HepG2 (cell line): ENCODE data around the gene UNC93A. TPM values are rescaled to one million over a fixed set of nuclear protein-coding genes. Genes with fewer than 3 reads are reported as not detected.
"Not testable (repeated sequence)": the region's sequence is repeated elsewhere in the genome, so short reads cannot be mapped to it uniquely, and the experiment has no call there.

ENCODE experiments used
- ATAC-seq: fragments of 200-7000 bp; cut with Tn5 transposase; 3 replicates; pipeline ENCODE4 v1.9.1; 2020; ENCODE audit warnings: mild to moderate bottlenecking, moderate library complexity
- BruUV-seq: library from RNA; stranded (reverse); fragments of 400-500 nt; replicated peaks from 2 replicates; lab custom pipeline; 2021; lab: Mats Ljungman, UMichigan
- CTCF ChIA-PET: fragments of 300-600 bp; formaldehyde crosslinking; extraction: SDS; loops from one replicate; lab custom pipeline; 2021; ENCODE audit warnings: low total read pairs, inconsistent platforms, low intra/inter-chr PET ratio; lab: Yijun Ruan, JAX
- POLR2A ChIA-PET: fragments of 350-600 bp; sonication (Branson Sonifier 250); formaldehyde crosslinking; loops from one replicate; lab custom pipeline; 2020; ENCODE audit warnings: antibody characterized with exemption, inconsistent platforms; lab: Yijun Ruan, JAX
- DNase-seq: peaks from one replicate; pipeline ENCODE4 v3.0.0-alpha.2; 2015; ENCODE audit warnings: low spot score
- FAIRE-seq: peaks from 3 replicates; lab custom pipeline; 2011; peaks lifted over from hg19 to GRCh38; lab: Jason Lieb, UNC
- H2AFZ ChIP-seq: one replicate; pipeline ENCODE4 v1.6.1; 2011; ENCODE audit warnings: low read length, inconsistent platforms
- H3K27ac ChIP-seq: fragments of 300-600 bp; 3 replicates; pipeline ENCODE4 v1.8.0; 2011; ENCODE audit warnings: mixed run types, mild to moderate bottlenecking, mixed read lengths, low read length, inconsistent platforms; ENCODE audit not compliant: insufficient read depth; ENCODE audit errors: extremely low read length
- H3K27me3 ChIP-seq, 2 experiments: fragments of 200-600 bp in 1 of 2; 2 replicates in 1 of 2; 3 replicates in 1 of 2; pipeline versions ENCODE4 v1.6.0 to v1.8.0; 2011; ENCODE audit warnings: low read length in 2 of 2, mild to moderate bottlenecking in 2 of 2, moderate library complexity in 2 of 2, inconsistent platforms in 1 of 2; ENCODE audit not compliant: insufficient read depth in 2 of 2, control insufficient read depth in 1 of 2
- H3K36me3 ChIP-seq, 2 experiments: fragments of 200-600 bp in 1 of 2; replicated peaks in 1 of 2; 2 replicates in 1 of 2; 3 replicates in 1 of 2; pipeline versions ENCODE4 v1.5.1 to v1.8.0; 2011; ENCODE audit warnings: low read length in 2 of 2, inconsistent platforms in 1 of 2; ENCODE audit not compliant: insufficient read depth in 2 of 2, control insufficient read depth in 1 of 2
- H3K4me1 ChIP-seq: 2 replicates; pipeline ENCODE4 v1.5.1; 2012; ENCODE audit warnings: low read length, inconsistent platforms; ENCODE audit not compliant: insufficient read depth
- H3K4me2 ChIP-seq: 2 replicates; pipeline ENCODE4 v1.6.0; 2011; ENCODE audit warnings: low read depth, low read length, inconsistent platforms
- H3K4me3 ChIP-seq, 3 experiments: fragments of 200-600 bp in 1 of 3; sonication (generic), shearing (Covaris generic) in 1 of 3; replicated peaks in 1 of 3; 2 replicates each; pipeline ENCODE4 v1.5.1; 2011 to 2016; ENCODE audit warnings: low read length in 3 of 3, inconsistent platforms in 2 of 3, low read depth in 2 of 3, mild to moderate bottlenecking in 2 of 3, control low read depth in 1 of 3, mixed read lengths in 1 of 3; ENCODE audit not compliant: insufficient read depth in 1 of 3
- H3K79me2 ChIP-seq: one replicate; pipeline ENCODE4 v1.6.1; 2011; ENCODE audit warnings: low read length, inconsistent platforms; ENCODE audit not compliant: insufficient read depth
- H3K9ac ChIP-seq: 2 replicates; pipeline ENCODE4 v1.6.0; 2011; ENCODE audit warnings: mild to moderate bottlenecking, low read depth, low read length, inconsistent platforms; ENCODE audit not compliant: insufficient read depth
- H3K9me3 ChIP-seq: 2 replicates; pipeline ENCODE4 v1.5.1; 2012; ENCODE audit warnings: mild to moderate bottlenecking, low read length
- H4K20me1 ChIP-seq: 2 replicates; pipeline ENCODE4 v1.6.0; 2011; ENCODE audit warnings: inconsistent platforms, mild to moderate bottlenecking, low read length, moderate library complexity; ENCODE audit not compliant: insufficient read depth
- ATF7-NPFF ChIP-seq: sonication (generic); formaldehyde crosslinking; IDR thresholded peaks from 2 replicates; pipeline ENCODE4 v1.8.1; 2023; ENCODE audit warnings: mild to moderate bottlenecking, low read depth, missing genetic modification reagents, moderate library complexity
- CREM ChIP-seq, 2 experiments: sonication (generic) in 1 of 2; formaldehyde crosslinking in 1 of 2; IDR thresholded peaks; 2 replicates each; pipeline versions ENCODE4 v1.4.0 to v1.6.1; 2016 to 2020; ENCODE audit warnings: antibody characterized with exemption in 1 of 2, mild to moderate bottlenecking in 1 of 2, missing genetic modification reagents in 1 of 2
- FOXK1 ChIP-seq: sonication (generic); formaldehyde crosslinking; IDR thresholded peaks from 2 replicates; pipeline ENCODE4 v1.4.0; 2020; ENCODE audit warnings: low read depth, missing genetic modification reagents, borderline replicate concordance
- MIER3 ChIP-seq: IDR thresholded peaks from 2 replicates; pipeline ENCODE4 v1.6.1; 2016; ENCODE audit warnings: missing compliant biosample characterization, borderline replicate concordance
- NFKB2 ChIP-seq: sonication (generic); formaldehyde crosslinking; IDR thresholded peaks from 2 replicates; pipeline ENCODE4 v1.4.0; 2020; ENCODE audit warnings: missing genetic modification reagents, borderline replicate concordance
- NKX3-1 ChIP-seq: sonication (generic); formaldehyde crosslinking; IDR thresholded peaks from 2 replicates; pipeline ENCODE4 v1.5.0; 2020; ENCODE audit warnings: missing genetic modification reagents
- PITX1 ChIP-seq: sonication (generic); formaldehyde crosslinking; IDR thresholded peaks from 2 replicates; pipeline ENCODE4 v1.5.1; 2020; ENCODE audit warnings: mild to moderate bottlenecking, missing genetic modification reagents
- POLR2A ChIP-seq, 2 experiments: IDR thresholded peaks; 2 replicates each; pipeline ENCODE4 v1.6.1; 2011; ENCODE audit warnings: low read depth in 2 of 2, low read length in 2 of 2, mild to moderate bottlenecking in 1 of 2, moderate library complexity in 1 of 2; ENCODE audit not compliant: insufficient read depth in 1 of 2
- REPIN1 ChIP-seq: sonication (generic); formaldehyde crosslinking; IDR thresholded peaks from 2 replicates; pipeline ENCODE4 v1.8.0; 2022; ENCODE audit warnings: missing genetic modification reagents, low read depth, mild to moderate bottlenecking, borderline replicate concordance
- YEATS4 ChIP-seq: sonication (generic); formaldehyde crosslinking; IDR thresholded peaks from 2 replicates; pipeline ENCODE4 v1.4.0; 2020; ENCODE audit warnings: missing genetic modification reagents, borderline replicate concordance
- ZFY ChIP-seq: sonication (generic); formaldehyde crosslinking; IDR thresholded peaks from 2 replicates; pipeline ENCODE4 v1.4.0; 2020; ENCODE audit warnings: missing genetic modification reagents
- ZNF644 ChIP-seq: IDR thresholded peaks from 2 replicates; pipeline ENCODE4 v1.6.1; 2016; ENCODE audit warnings: low read depth
- ZNF780A ChIP-seq: sonication (generic); formaldehyde crosslinking; IDR thresholded peaks from 2 replicates; pipeline ENCODE4 v1.8.0; 2022; ENCODE audit warnings: mild to moderate bottlenecking, missing genetic modification reagents, moderate library complexity
- WGBS: methylation state at CpG from one replicate; pipeline ENCODE4 v1.1.6; 2017; ENCODE audit warnings: low lambda C conversion rate; 5-methylcytosine and 5-hydroxymethylcytosine counted together
- in situ Hi-C: cut with HindIII; loops from 2 replicates; pipeline ENCODE4 v1.10.0; 2017; ENCODE audit warnings: low pct_unique_long_range_greater_than_20kb; ENCODE audit not compliant: extremely low pct_ligation_motif_present
- intact Hi-C: fragments of 100-400 bp; cut with micrococcal nuclease; formaldehyde crosslinking; loops from one replicate; pipeline ENCODE4 v1.10.0; 2022; ENCODE audit not compliant: unreplicated experiment
- polyA plus RNA-seq, 8 experiments: library from polyadenylated mRNA; depleted of rRNA in 3 of 8; stranded (reverse) in 7 of 8; unstranded in 1 of 8; fragments of >200 nt; fragmentation: Illumina TruSeq in 4 of 8; extraction: Trizol in 4 of 8; gene quantifications; 2 replicates each; pipeline versions ENCODE4 v1.2.1 to v1.2.3, GENCODE V29; 2011 to 2016; ENCODE audit warnings: low read depth in 4 of 8, missing spikeins in 1 of 8, mixed read lengths in 1 of 8; ENCODE audit not compliant: insufficient read depth in 1 of 8
- total RNA-seq, 5 experiments: library from RNA; depleted of rRNA; stranded (reverse); fragments of >200 nt; fragmentation: Illumina TruSeq; extraction: Trizol; gene quantifications; 2 replicates each; pipeline ENCODE4 v1.2.3, GENCODE V29; 2016; ENCODE audit warnings: low read depth in 1 of 5
- TF ChIP-seq, protein P1 (sequence below): sonication (generic); formaldehyde crosslinking; IDR thresholded peaks from 2 replicates; pipeline ENCODE4 v1.4.0; 2020; ENCODE audit warnings: missing genetic modification reagents, borderline replicate concordance
- TF ChIP-seq, protein P2 (sequence below): sonication (generic); formaldehyde crosslinking; IDR thresholded peaks from 2 replicates; pipeline ENCODE4 v1.4.0; 2020; ENCODE audit warnings: missing genetic modification reagents, borderline replicate concordance

The UNC93A gene
- total and polyA plus RNA-seq, 2 of the 13 experiments (the other 11 are each of a cell fraction or from before 2014, with no cell fraction given): 11.0 to 42.7 TPM

DNA sequence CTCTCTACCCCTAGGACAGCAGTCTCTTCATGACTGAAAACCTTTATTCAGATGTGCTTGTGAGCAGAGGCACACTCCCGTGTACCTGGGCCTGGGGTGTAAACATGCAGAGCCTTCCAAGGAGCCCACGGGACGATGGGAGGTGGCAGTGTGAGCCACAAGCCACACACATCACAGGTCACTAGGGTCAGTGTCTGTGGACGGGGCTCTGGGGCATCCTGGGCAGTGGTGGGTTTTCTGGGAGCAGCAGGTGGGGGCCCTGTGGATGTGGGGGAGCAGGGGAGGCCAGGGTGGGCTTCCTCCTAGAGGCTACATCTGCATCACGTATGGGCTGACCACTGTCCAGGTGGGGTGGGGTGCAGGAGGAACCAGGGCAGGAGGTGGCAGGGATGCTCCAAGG is 17.1 kb downstream of the UNC93A start (continued):
- TF ChIP-seq ATF7-NPFF (CRISPR knock-in tag) (peak; percentile 64; the same call in 1 of the 2 replicates), NFKB2 (no peak)

DNA sequence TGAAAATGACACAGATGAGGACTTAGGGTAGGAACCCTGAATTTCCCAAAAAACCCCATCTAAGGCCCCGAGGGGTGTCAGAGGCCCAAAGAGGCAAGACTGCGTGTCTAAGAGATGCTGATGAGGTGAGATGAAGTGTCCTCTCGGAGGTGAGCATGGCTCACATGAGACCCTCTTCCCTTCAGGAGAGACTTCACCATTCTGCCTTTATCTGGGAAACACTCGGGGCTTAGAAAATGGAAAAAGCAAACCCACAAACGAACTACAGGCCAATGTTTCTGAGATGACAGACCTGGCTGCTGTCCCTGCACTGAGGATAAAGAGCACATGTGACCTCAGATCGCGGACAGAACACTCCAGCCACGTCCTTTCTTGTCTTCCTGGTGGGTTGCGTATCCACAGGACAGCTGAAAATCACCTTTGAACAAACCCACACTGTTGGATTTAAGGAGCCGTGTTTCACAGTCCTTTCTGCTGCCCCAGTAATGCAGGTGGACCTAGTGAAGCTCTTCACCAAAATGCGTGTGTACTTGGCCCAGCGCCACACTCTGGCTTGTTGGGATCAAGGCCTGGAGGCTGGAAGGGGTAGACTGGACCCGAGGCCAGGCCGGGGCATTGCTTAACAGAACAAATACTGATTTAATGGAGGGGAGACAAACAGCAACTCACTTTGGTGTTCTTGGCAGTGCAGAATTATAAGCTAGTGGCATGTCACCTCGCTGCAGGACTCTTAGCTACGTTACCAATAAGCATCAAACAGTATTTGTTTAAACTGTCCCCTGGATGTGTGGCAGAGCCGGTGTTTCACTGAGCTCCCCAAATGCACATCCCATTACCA is 18.5 kb downstream of the UNC93A start:
- in situ Hi-C loops; H2AFZ ChIP-seq; H3K36me3 ChIP-seq; FAIRE-seq; H3K9me3 ChIP-seq; H3K79me2 ChIP-seq; H4K20me1 ChIP-seq; CTCF ChIA-PET; H3K27me3 ChIP-seq; TF ChIP-seq CREM (CRISPR knock-in tag; IDR thresholded peaks at IDR 0.05): not testable (repeated sequence)
- Histone ChIP-seq H3K9ac (peak overlapping the region; percentile 91), H3K4me2 (peak overlapping the region; percentile 99), H3K4me3 (peak overlapping the region; percentile 17 to 70 (median 33); a peak in 4 of 6 replicates), H3K4me1 (peaks cover 90% of the 10 kb centered on the region), H3K27ac (peak overlapping the region; percentile 97)
- POLR2A ChIA-PET: interaction anchor here (0.8 to 5.1 kb wide), 22 partner anchors 9 to 114 kb away, joined by 3 to 177 read pairs (median 8); partner anchors contain the start of gene UNC93A
- ATAC-seq (peak; percentile 77), DNase-seq (peak; percentile 95)
- intact Hi-C loops: loop anchor here (5.0 kb wide), 1 partner anchor 653 kb away; no protein-coding TSS in a partner anchor
- TSS peak; percentile 99 for BruUV-seq
- WGBS: 4% methylated on average over 14 of the region's 17 CpGs
- TF ChIP-seq POLR2A (IDR thresholded peaks at IDR 0.05; ENCODE audit: insufficient read depth in 1 of 2, low read depth in 2 of 2, low read length in 2 of 2): peak; percentile 39 to 71; a peak in 3 of 4 replicates
- peak; percentile 68; the same call in 1 of the 2 replicates for TF ChIP-seq NKX3-1 (CRISPR knock-in tag)
- TF ChIP-seq PITX1 (CRISPR knock-in tag): peak; percentile 85
- TF ChIP-seq FOXK1 (CRISPR knock-in tag): peak; percentile 63; the same call in 1 of the 2 replicates
- TF ChIP-seq, protein P1, sequence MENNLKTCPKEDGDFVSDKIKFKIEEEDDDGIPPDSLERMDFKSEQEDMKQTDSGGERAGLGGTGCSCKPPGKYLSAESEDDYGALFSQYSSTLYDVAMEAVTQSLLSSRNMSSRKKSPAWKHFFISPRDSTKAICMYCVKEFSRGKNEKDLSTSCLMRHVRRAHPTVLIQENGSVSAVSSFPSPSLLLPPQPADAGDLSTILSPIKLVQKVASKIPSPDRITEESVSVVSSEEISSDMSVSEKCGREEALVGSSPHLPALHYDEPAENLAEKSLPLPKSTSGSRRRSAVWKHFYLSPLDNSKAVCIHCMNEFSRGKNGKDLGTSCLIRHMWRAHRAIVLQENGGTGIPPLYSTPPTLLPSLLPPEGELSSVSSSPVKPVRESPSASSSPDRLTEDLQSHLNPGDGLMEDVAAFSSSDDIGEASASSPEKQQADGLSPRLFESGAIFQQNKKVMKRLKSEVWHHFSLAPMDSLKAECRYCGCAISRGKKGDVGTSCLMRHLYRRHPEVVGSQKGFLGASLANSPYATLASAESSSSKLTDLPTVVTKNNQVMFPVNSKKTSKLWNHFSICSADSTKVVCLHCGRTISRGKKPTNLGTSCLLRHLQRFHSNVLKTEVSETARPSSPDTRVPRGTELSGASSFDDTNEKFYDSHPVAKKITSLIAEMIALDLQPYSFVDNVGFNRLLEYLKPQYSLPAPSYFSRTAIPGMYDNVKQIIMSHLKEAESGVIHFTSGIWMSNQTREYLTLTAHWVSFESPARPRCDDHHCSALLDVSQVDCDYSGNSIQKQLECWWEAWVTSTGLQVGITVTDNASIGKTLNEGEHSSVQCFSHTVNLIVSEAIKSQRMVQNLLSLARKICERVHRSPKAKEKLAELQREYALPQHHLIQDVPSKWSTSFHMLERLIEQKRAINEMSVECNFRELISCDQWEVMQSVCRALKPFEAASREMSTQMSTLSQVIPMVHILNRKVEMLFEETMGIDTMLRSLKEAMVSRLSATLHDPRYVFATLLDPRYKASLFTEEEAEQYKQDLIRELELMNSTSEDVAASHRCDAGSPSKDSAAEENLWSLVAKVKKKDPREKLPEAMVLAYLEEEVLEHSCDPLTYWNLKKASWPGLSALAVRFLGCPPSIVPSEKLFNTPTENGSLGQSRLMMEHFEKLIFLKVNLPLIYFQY (CRISPR knock-in tag): peak; percentile 61; the same call in 1 of the 2 replicates
- peak; percentile 94 for TF ChIP-seq ZNF644 (CRISPR knock-in tag)
- TF ChIP-seq, protein P2, sequence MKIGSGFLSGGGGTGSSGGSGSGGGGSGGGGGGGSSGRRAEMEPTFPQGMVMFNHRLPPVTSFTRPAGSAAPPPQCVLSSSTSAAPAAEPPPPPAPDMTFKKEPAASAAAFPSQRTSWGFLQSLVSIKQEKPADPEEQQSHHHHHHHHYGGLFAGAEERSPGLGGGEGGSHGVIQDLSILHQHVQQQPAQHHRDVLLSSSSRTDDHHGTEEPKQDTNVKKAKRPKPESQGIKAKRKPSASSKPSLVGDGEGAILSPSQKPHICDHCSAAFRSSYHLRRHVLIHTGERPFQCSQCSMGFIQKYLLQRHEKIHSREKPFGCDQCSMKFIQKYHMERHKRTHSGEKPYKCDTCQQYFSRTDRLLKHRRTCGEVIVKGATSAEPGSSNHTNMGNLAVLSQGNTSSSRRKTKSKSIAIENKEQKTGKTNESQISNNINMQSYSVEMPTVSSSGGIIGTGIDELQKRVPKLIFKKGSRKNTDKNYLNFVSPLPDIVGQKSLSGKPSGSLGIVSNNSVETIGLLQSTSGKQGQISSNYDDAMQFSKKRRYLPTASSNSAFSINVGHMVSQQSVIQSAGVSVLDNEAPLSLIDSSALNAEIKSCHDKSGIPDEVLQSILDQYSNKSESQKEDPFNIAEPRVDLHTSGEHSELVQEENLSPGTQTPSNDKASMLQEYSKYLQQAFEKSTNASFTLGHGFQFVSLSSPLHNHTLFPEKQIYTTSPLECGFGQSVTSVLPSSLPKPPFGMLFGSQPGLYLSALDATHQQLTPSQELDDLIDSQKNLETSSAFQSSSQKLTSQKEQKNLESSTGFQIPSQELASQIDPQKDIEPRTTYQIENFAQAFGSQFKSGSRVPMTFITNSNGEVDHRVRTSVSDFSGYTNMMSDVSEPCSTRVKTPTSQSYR: peak; percentile 69; the same call in 1 of the 2 replicates
- peak; percentile 75; the same call in 1 of the 2 replicates for TF ChIP-seq REPIN1 (CRISPR knock-in tag)
- peak; percentile 72 for TF ChIP-seq ZFY (CRISPR knock-in tag)
- TF ChIP-seq MIER3 (CRISPR knock-in tag): peak; percentile 69; the same call in 1 of the 2 replicates
- 0 out of 2 replicates have a peak, but pooled peaks have one; percentile 29 for TF ChIP-seq ZNF780A (CRISPR knock-in tag)
- TF ChIP-seq YEATS4: peak; percentile 59
- peak; percentile 56; the same call in 1 of the 2 replicates for TF ChIP-seq CREM (IDR thresholded peaks at IDR 0.05)
